Loucy (cell line): ENCODE data around the gene BLOC1S2.
A peak's percentile ranks its signal among the peaks of the same experiment; 100 is the strongest.

Source experiments
- H2AFZ ChIP-seq: fragments of 200-600 bp; sonication (generic); 2 replicates; pipeline ENCODE4 v1.6.0; 2016; ENCODE audit warnings: antibody characterized with exemption, mild to moderate bottlenecking, low read length, moderate library complexity
- H3F3A ChIP-seq: fragments of 200-600 bp; 2 replicates; pipeline ENCODE4 v1.6.0; 2016; ENCODE audit warnings: antibody characterized with exemption, low read depth, mild to moderate bottlenecking
- H3K27me3 ChIP-seq: fragments of 200-600 bp; sonication (generic); 2 replicates; pipeline ENCODE4 v1.6.1; 2014; ENCODE audit warnings: low read length, mild to moderate bottlenecking; ENCODE audit not compliant: insufficient read depth, poor library complexity, severe bottlenecking
- H3K36me3 ChIP-seq: fragments of 200-600 bp; sonication (generic); 2 replicates; pipeline ENCODE4 v1.6.1; 2016; ENCODE audit warnings: low read length; ENCODE audit not compliant: insufficient read depth
- H3K4me1 ChIP-seq: fragments of 200-600 bp; sonication (generic); 2 replicates; pipeline ENCODE4 v1.5.1; 2014; ENCODE audit warnings: low read length, mild to moderate bottlenecking; ENCODE audit not compliant: insufficient read depth, poor library complexity, severe bottlenecking
- H3K4me2 ChIP-seq: fragments of 200-600 bp; sonication (generic); 2 replicates; pipeline ENCODE4 v1.6.0; 2014; ENCODE audit warnings: antibody characterized with exemption, low read length, low read depth, mild to moderate bottlenecking; ENCODE audit not compliant: poor library complexity, severe bottlenecking
- H3K4me3 ChIP-seq: fragments of 200-600 bp; sonication (generic); 2 replicates; pipeline ENCODE4 v1.5.1; 2014; ENCODE audit warnings: low read length, mild to moderate bottlenecking, mixed read lengths; ENCODE audit not compliant: poor library complexity, severe bottlenecking
- H3K79me2 ChIP-seq: fragments of 200-600 bp; sonication (generic); 2 replicates; pipeline ENCODE4 v1.6.1; 2014; ENCODE audit warnings: low read length; ENCODE audit not compliant: insufficient read depth
- H3K9ac ChIP-seq: fragments of 200-600 bp; sonication (generic); 2 replicates; pipeline ENCODE4 v1.6.0; 2014; ENCODE audit warnings: mild to moderate bottlenecking, low read depth, low read length, moderate library complexity; ENCODE audit not compliant: poor library complexity, severe bottlenecking
- H3K9me2 ChIP-seq: fragments of 200-600 bp; sonication (generic); replicated peaks from 2 replicates; pipeline ENCODE4 v1.6.1; 2016; ENCODE audit warnings: low read depth, low read length, mixed read lengths
- H3K9me3 ChIP-seq: fragments of 200-600 bp; sonication (generic); 2 replicates; pipeline ENCODE4 v1.6.1; 2014; ENCODE audit warnings: mild to moderate bottlenecking, antibody characterized with exemption, low read length, low read depth; ENCODE audit not compliant: insufficient read depth
- H4K20me1 ChIP-seq: fragments of 200-600 bp; sonication (generic); 2 replicates; pipeline ENCODE4 v1.6.0; 2014; ENCODE audit warnings: antibody characterized with exemption, low read length, mild to moderate bottlenecking; ENCODE audit not compliant: insufficient read depth, poor library complexity, severe bottlenecking
- CTCF ChIP-seq: fragments of 200-600 bp; sonication (generic); conservative IDR thresholded peaks from 2 replicates; pipeline ENCODE4 v1.5.1; 2014; ENCODE audit warnings: mild to moderate bottlenecking, antibody characterized with exemption, low read length
- EZH2phosphoT487 ChIP-seq: fragments of 200-600 bp; IDR thresholded peaks from 2 replicates; pipeline ENCODE4 v1.6.1; 2018; ENCODE audit warnings: antibody characterized with exemption, mild to moderate bottlenecking, moderate library complexity, borderline replicate concordance

The BLOC1S2 gene

GRCh38 chr10:100327718-100328009 is 41.2 kb upstream of the BLOC1S2 start:
- H2AFZ ChIP-seq: no peak overlapping the region
- TF ChIP-seq CTCF: no peak
- no peak for TF ChIP-seq EZH2phosphoT487

GRCh38 chr10:100327007-100327717 is 40.7 kb upstream of the BLOC1S2 start:
- Histone ChIP-seq H3K9me3 (no peaks in the 10 kb centered on the region), H3K4me3 (peak overlapping the region; percentile 48), H3K27me3 (no peaks in the 10 kb centered on the region), H3K9ac (peak overlapping the region; percentile 51), H3K36me3 (no peaks in the 10 kb centered on the region), H3K4me2 (peak overlapping the region; percentile 60), H3K4me1 (peaks cover 17% of the 10 kb centered on the region), H2AFZ (peak overlapping the region; percentile 79), H3K79me2 (no peaks in the 10 kb centered on the region), H3K9me2 (no peaks in the 10 kb centered on the region), H3F3A (no peaks in the 10 kb centered on the region), H4K20me1 (no peaks in the 10 kb centered on the region)
- TF ChIP-seq CTCF (no peak), EZH2phosphoT487 (no peak)

More at GRCh38 chr10:100327718-100328009, 41.2 kb upstream of the BLOC1S2 start:
- no peak overlapping the region for H3K4me3 ChIP-seq
- H3K4me1 ChIP-seq: peaks cover 17% of the 10 kb centered on the region
- no peaks in the 10 kb centered on the region for H3K9me3 ChIP-seq
- H3K4me2 ChIP-seq: no peak overlapping the region
- H3K27me3 ChIP-seq: no peaks in the 10 kb centered on the region
- no peaks in the 10 kb centered on the region for H3F3A ChIP-seq
- no peaks in the 10 kb centered on the region for H4K20me1 ChIP-seq
- no peaks in the 10 kb centered on the region for H3K79me2 ChIP-seq
- H3K36me3 ChIP-seq: no peaks in the 10 kb centered on the region
- no peaks in the 10 kb centered on the region for H3K9me2 ChIP-seq
- no peak overlapping the region for H3K9ac ChIP-seq

GRCh38 chr10:100325158-100325557 is 38.7 kb upstream of the BLOC1S2 start:
- H3K9ac ChIP-seq: no peak overlapping the region
- peaks cover 17% of the 10 kb centered on the region for H3K4me1 ChIP-seq
- H3K4me3 ChIP-seq: no peak overlapping the region
- H3K36me3 ChIP-seq: no peaks in the 10 kb centered on the region
- TF ChIP-seq EZH2phosphoT487 (no peak), CTCF (no peak)
- no peaks in the 10 kb centered on the region for H3K79me2 ChIP-seq
- H4K20me1 ChIP-seq: no peaks in the 10 kb centered on the region
- no peak overlapping the region for H3K4me2 ChIP-seq
- H2AFZ ChIP-seq: no peak overlapping the region
- no peaks in the 10 kb centered on the region for H3K27me3 ChIP-seq
- no peaks in the 10 kb centered on the region for H3K9me2 ChIP-seq
- no peaks in the 10 kb centered on the region for H3F3A ChIP-seq
- H3K9me3 ChIP-seq: no peaks in the 10 kb centered on the region
